Islet of Langerhans (tissue), 1 donor: Measurements from ENCODE around the gene DOCK6.
"Not testable (repeated sequence)": the region's sequence is repeated elsewhere in the genome, so short reads cannot be mapped to it uniquely, and the experiment has no call there.

Source experiments
- FAIRE-seq: peaks from one replicate; lab custom pipeline; 2011; peaks lifted over from hg19 to GRCh38; lab: Jason Lieb, UNC

Gene DOCK6

GRCh38 chr19:11197291-11198174, 64.8 kb downstream of the DOCK6 start, which contains the start of gene KANK2:
KANK2 (minus strand) TSS chr19:11197545; CDS start chr19:11194511, 3,034 bp downstream.
- FAIRE-seq = no peak

DNA sequence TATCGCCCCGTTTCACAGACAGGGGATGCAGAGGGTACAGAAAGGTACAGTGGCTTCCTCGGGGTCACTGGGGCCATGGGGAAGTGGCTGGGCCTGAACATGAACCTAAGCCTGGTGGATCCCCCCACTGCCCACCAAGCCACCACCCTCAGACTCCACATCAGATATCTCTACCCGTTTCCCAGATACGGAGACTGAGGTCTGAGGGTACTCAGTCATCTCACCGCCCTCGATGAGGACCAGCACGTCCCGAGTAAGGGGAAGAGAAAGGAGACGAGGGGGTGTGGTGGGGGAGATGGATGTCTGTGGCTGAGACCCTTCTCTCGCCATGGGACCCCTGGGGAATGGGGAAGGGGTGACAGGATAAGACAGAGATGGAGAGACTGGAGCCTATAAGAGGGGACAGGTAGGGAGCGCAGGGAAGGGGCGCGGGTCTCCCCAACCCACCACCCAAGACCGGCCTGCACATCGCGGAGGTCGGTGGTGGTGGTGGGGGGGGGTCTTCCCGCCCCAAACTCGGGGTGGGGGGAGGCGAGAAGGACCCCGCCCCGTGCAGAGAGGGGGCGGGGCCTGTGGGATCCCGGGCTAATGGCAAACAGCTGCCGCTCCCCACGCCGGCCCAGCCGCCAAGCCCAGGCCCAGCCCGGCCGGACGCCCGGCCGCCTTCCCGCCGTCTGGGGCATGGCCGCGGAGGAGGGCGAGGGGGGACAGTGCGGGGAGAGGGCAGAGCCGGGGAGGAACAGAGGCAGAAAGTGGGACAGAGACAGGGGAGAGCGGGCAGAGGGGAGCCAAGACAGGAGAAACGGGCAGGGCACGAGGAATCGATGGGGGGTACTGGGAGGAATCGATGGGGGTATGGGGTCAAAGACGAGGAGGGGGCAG, 65.7 kb downstream of the DOCK6 start:
- FAIRE-seq = no peak

DNA sequence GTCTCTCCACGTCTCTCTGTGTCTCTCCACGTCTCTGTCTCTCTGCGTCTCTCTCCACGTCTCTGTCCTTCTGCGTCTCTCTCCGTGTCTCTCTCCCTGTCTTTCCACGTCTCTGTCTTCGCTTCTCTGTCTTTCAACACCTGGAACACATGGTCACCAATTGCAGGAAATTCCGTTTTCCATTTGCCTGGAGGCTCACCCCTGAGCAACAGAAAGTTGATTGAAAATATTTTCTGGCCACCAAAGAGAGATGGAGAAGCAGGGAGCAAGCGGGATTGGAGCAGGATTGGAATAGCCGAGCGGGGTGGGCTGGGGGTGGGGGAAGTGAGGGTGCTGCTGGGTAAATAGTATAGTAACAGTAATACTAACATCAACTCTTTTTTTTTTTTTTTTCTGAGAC, 66.6 kb downstream of the DOCK6 start:
- no peak for FAIRE-seq

GRCh38 chr19:11194656-11195558, 67.4 kb downstream of the DOCK6 start:
- no peak for FAIRE-seq

DNA sequence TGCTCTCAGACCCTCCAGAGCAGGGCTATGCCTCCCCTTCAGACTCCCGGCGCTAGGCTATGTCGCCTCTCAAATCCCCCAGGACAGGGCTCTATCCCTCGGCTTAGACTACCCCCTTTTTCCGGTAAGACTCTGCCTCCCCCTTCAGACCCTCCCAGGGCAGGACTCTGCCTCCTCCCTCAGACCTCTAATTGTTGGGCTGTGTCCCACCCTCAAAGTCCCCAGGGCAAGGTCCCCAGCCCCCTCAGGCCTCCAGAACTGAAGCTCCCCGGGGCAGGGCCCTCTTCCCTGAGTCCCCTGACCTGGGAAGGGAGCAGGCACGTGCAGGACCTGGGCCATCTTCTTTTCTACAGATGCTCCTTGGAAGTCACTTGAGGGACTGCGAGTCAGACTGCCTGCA, 68.2 kb downstream of the DOCK6 start:
- no peak for FAIRE-seq

- no peak for FAIRE-seq
These were observed 69.1 kb downstream of the DOCK6 start for GRCh38 chr19:11192957-11193939.

DNA sequence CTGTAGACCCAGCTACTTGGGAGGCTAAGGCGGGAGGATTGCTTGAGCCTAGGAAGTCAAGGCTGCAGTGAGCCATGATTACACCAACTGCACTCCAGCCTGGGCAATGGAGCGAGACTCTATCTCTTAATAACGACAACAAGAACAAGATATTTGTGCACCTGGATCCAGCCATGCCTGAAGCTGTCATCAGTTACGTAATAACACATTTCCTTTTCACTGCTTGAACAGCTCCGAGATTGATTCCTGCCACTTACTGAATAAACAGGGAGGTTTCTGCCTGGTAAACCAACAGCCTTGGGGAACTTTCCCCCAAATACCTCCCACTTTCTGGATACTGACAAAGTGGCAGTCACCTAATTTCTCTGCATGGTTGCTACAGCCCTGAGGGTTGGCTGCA, 70.4 kb downstream of the DOCK6 start:
- no peak for FAIRE-seq

- no peak for FAIRE-seq
These were observed 71.0 kb downstream of the DOCK6 start for GRCh38 chr19:11191273-11191755.

DNA sequence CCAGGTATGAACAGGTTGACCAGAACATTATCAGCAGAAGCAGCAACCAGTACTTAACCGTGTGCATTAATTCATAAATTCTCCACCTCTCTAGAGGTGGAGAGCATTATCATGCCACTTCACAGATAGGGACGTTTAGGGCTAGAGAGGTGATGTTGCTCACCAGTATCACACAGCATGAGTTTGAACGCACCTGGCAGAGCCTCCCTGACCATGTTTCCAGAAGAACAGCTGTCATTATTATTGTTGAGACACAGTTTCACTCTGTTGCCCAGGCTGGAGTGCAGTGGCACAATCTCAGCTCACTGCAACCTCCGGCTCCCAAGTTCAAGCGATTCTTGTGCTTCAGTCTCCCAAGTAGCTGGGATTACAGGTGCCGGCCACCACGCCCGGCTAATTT, 71.8 kb downstream of the DOCK6 start:
- FAIRE-seq = no peak

GRCh38 chr19:11187441-11187840, 74.9 kb downstream of the DOCK6 start:
- FAIRE-seq = no peak

- FAIRE-seq = no peak
These were observed 79.3 kb downstream of the DOCK6 start for GRCh38 chr19:11182994-11183393.

- no peak for FAIRE-seq
These were observed 80.8 kb downstream of the DOCK6 start for GRCh38 chr19:11181488-11181887.

- not testable (repeated sequence) for FAIRE-seq
These were observed 81.3 kb downstream of the DOCK6 start for GRCh38 chr19:11180975-11181374.

GRCh38 chr19:11180346-11180745, 82.0 kb downstream of the DOCK6 start:
- FAIRE-seq = no peak

- no peak for FAIRE-seq
These were observed 82.5 kb downstream of the DOCK6 start for GRCh38 chr19:11179716-11180297.

GRCh38 chr19:11179145-11179465, 83.2 kb downstream of the DOCK6 start:
- FAIRE-seq = not testable (repeated sequence)

GRCh38 chr19:11177592-11177991, 84.7 kb downstream of the DOCK6 start:
- FAIRE-seq = no peak

DNA sequence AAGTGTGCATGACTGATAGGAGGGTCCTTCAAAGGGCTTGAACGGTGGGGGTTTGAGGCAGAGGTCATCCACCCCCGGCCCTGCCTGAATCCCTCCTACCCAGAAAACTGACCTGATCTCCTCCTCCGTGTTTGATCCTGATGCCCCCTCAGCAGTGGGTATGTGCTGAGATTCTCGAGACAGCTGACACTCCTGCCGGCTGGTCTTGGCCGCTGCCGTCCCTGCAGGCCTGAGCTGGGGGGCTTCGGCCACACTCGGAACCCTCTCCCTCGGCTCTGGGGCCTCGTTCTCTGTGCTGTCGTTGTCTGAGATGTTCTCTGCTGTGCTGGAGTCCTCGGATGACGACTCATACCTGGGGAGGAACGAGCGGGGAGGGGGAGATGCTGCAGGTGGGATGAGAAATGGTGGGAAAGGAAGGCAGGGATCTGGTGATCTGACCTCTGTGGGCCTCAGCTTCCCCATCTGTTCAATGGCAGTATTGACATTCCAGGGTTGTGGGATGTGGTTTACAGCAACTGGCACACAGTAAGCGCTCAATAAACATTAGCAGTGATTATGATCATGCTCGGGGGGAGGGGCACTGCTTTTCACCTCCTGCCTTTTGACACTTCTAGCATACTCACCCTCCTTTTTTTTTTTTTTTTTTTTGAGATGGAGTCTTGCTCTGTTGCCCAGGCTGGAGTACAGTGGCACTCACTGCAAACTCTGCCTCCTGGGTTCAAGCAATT, 85.7 kb downstream of the DOCK6 start:
- no peak for FAIRE-seq

DNA sequence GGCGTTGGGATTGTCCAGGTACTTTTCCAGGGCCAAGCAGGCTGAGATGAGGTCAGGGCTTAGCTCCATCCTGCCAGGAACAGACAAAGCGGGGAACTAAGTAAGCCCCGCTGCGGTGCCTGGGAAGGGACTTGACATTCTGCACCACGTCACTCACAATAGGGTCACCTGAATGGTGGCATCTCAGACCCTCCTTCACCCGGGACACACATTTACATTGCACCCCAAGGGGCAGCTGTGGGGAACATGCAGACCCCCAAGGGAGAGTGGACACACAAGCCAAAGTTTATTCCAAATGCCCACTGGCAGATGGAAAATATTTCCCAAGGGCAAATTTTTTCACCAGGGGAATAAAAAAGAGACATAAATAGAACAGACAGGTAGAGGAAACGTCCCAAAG, 86.4 kb downstream of the DOCK6 start:
- no peak for FAIRE-seq

DNA sequence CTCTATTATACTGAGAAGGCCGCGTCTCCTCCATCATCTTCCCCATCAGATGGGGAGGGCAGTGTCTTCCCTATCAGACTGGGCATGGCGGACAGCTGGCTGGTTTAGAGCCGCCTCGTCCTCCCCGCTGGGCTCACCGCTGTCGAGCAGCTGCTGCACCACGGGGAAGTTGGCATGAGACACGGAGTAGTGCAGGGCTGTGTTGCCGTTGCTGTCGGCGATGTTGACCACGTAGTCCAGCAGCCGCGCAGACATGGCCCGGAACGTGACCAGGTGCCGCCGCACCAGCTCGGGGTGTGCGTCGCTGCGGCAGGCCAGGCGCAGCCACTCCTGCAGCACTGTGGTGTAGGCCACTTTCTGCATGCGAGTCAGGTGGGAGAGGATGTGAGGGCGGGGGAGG, 88.0 kb downstream of the DOCK6 start:
- FAIRE-seq = no peak
